Panc1 (cell line): ENCODE data around the gene PIWIL4. TPM values are rescaled to one million over a fixed set of nuclear protein-coding genes. Genes with fewer than 3 reads are reported as not detected.

Source experiments
- ATAC-seq: fragments of 200-7000 bp; cut with Tn5 transposase; 2 replicates; pipeline ENCODE4 v1.9.1; 2020; ENCODE audit warnings: mild to moderate bottlenecking, moderate library complexity
- BruUV-seq: library from RNA; stranded (reverse); fragments of 400-500 nt; replicated peaks from 2 replicates; lab custom pipeline; 2021; lab: Mats Ljungman, UMichigan
- CTCF ChIA-PET: fragments of 300-600 bp; sonication (Branson Sonifier 250); formaldehyde crosslinking; loops from one replicate; lab custom pipeline; 2022; ENCODE audit warnings: antibody characterized with exemption; lab: Charles Lee
- POLR2A ChIA-PET: fragments of 300-600 bp; sonication (Branson Sonifier 250); formaldehyde crosslinking; loops from one replicate; lab custom pipeline; 2022; ENCODE audit warnings: antibody characterized with exemption; lab: Charles Lee
- DNase-seq: peaks from one replicate; pipeline ENCODE4 v3.0.0-alpha.2; 2010; ENCODE audit warnings: low read depth, low spot score
- H3K27ac ChIP-seq: 2 replicates; pipeline ENCODE4 v1.5.1; 2011; ENCODE audit warnings: mild to moderate bottlenecking, low read length, inconsistent platforms
- H3K27me3 ChIP-seq: fragments of 200-500 bp; sonication (Bioruptor generic); 2 replicates; pipeline ENCODE4 v1.6.0; 2014; ENCODE audit warnings: low read length, inconsistent platforms; ENCODE audit not compliant: control insufficient read depth, insufficient read depth
- H3K36me3 ChIP-seq: fragments of 200-500 bp; sonication (Bioruptor generic); 2 replicates; pipeline ENCODE4 v1.5.1; 2014; ENCODE audit warnings: inconsistent platforms, mild to moderate bottlenecking, low read length, moderate library complexity; ENCODE audit not compliant: control insufficient read depth, insufficient read depth
- H3K4me1 ChIP-seq: 2 replicates; pipeline ENCODE4 v1.5.1; 2011; ENCODE audit warnings: inconsistent platforms, mild to moderate bottlenecking, low read length, moderate library complexity; ENCODE audit not compliant: control insufficient read depth, insufficient read depth
- H3K4me3 ChIP-seq, 2 experiments: 2 replicates each; pipeline ENCODE4 v1.5.1; 2011 to 2012; ENCODE audit warnings: low read depth in 2 of 2, low read length in 2 of 2, mild to moderate bottlenecking in 2 of 2, inconsistent platforms in 1 of 2, moderate library complexity in 1 of 2
- H3K9me3 ChIP-seq: fragments of 200-500 bp; sonication (Bioruptor generic); 2 replicates; pipeline ENCODE4 v1.5.1; 2014; ENCODE audit warnings: low read depth, mild to moderate bottlenecking, inconsistent platforms, low read length, moderate library complexity; ENCODE audit not compliant: control insufficient read depth, insufficient read depth
- CTCF ChIP-seq: fragments of 450-650 bp; IDR thresholded peaks from 2 replicates; pipeline ENCODE4 v1.5.1; 2017; ENCODE audit warnings: mild to moderate bottlenecking
- POLR2AphosphoS5 ChIP-seq: IDR thresholded peaks from 2 replicates; pipeline ENCODE4 v1.6.1; 2012; ENCODE audit warnings: mild to moderate bottlenecking, low read depth, low read length, moderate library complexity
- REST ChIP-seq, 2 experiments: IDR thresholded peaks; 2 replicates each; pipeline ENCODE4 v1.6.1; 2011 to 2012; ENCODE audit warnings: low read depth in 2 of 2, control low read depth in 1 of 2, low read length in 1 of 2, mild to moderate bottlenecking in 1 of 2, moderate library complexity in 1 of 2; ENCODE audit not compliant: insufficient read depth in 1 of 2
- SIN3A ChIP-seq: IDR thresholded peaks from 2 replicates; pipeline ENCODE4 v1.6.1; 2012; ENCODE audit warnings: low read depth, mild to moderate bottlenecking, low read length, moderate library complexity, borderline replicate concordance; ENCODE audit not compliant: insufficient read depth
- TCF7L2 ChIP-seq: IDR thresholded peaks from 2 replicates; pipeline ENCODE4 v1.6.1; 2011; ENCODE audit warnings: mild to moderate bottlenecking, low read depth, low read length, inconsistent platforms
- in situ Hi-C: cut with HindIII; loops from 2 replicates; pipeline ENCODE4 v1.10.0; 2016; ENCODE audit warnings: low sequenced_read_pairs, low pct_unique_long_range_greater_than_20kb
- intact Hi-C: fragments of 100-400 bp; cut with micrococcal nuclease; formaldehyde crosslinking; loops from one replicate; pipeline ENCODE4 v1.10.0; 2022; ENCODE audit not compliant: unreplicated experiment
- total RNA-seq: library from RNA; stranded (reverse); gene quantifications from one replicate; pipeline ENCODE4 v1.2.1, GENCODE V29; 2021; ENCODE audit not compliant: unreplicated experiment

The PIWIL4 gene
- total RNA-seq, 1 experiment from 2014 or later = 2.1 TPM

GRCh38 chr11:94585399-94585798, 18.2 kb downstream of the PIWIL4 start:
- DNase-seq (no peak), ATAC-seq (no peak)
- H3K9me3 ChIP-seq = no peaks in the 10 kb centered on the region
- H3K4me3 ChIP-seq = no peak overlapping the region
- TF ChIP-seq TCF7L2 (no peak), SIN3A (no peak), POLR2AphosphoS5 (no peak), CTCF (no peak), REST (IDR thresholded peaks at IDR 0.05; ENCODE audit: insufficient read depth in 1 of 2, low read depth in 2 of 2, low read length in 1 of 2) (no peak)
- BruUV-seq = no TSS peak
- ChIA-PET CTCF (no interaction called here), POLR2A (no interaction called here)
- H3K36me3 ChIP-seq = no peaks in the 10 kb centered on the region
- in situ Hi-C loops = no loop called here
- H3K27ac ChIP-seq = no peak overlapping the region
- H3K27me3 ChIP-seq = no peaks in the 10 kb centered on the region
- intact Hi-C loops = no loop called here
- H3K4me1 ChIP-seq = no peaks in the 10 kb centered on the region

- intact Hi-C loops (no loop called here), in situ Hi-C loops (no loop called here)
- Histone ChIP-seq H3K27me3 (no peaks in the 10 kb centered on the region), H3K36me3 (no peaks in the 10 kb centered on the region), H3K4me3 (no peak overlapping the region), H3K27ac (no peak overlapping the region), H3K4me1 (no peaks in the 10 kb centered on the region), H3K9me3 (no peaks in the 10 kb centered on the region)
- BruUV-seq = no TSS peak
- DNase-seq (no peak), ATAC-seq (no peak)
- TF ChIP-seq REST (IDR thresholded peaks at IDR 0.05; ENCODE audit: insufficient read depth in 1 of 2, low read depth in 2 of 2, low read length in 1 of 2) (no peak), SIN3A (no peak), POLR2AphosphoS5 (no peak), CTCF (no peak), TCF7L2 (no peak)
- POLR2A ChIA-PET = no interaction called here
- CTCF ChIA-PET = no interaction called here
Measured at GRCh38 chr11:94586546-94586945, 19.4 kb downstream of the PIWIL4 start.
